MM.1S (cell line): ENCODE results near the gene AMZ2.

Source experiments
- DNase-seq: peaks from one replicate; pipeline ENCODE4 v3.0.0-alpha.2; 2015
- H2AFZ ChIP-seq: fragments of 300-600 bp; sonication (generic); 2 replicates; pipeline ENCODE4 v1.6.0; 2016; ENCODE audit warnings: antibody characterized with exemption, low read length
- H3F3A ChIP-seq: fragments of 300-600 bp; sonication (generic); 2 replicates; pipeline ENCODE4 v1.6.1; 2016; ENCODE audit warnings: mild to moderate bottlenecking, antibody characterized with exemption, low read length, moderate library complexity, mixed read lengths; ENCODE audit not compliant: insufficient read depth
- H3K27ac ChIP-seq: fragments of 300-600 bp; sonication (generic); 2 replicates; pipeline ENCODE4 v1.5.1; 2016; ENCODE audit warnings: mild to moderate bottlenecking, low read length
- H3K27me3 ChIP-seq: fragments of 300-600 bp; sonication (generic); replicated peaks from 2 replicates; pipeline ENCODE4 v1.6.0; 2016; ENCODE audit warnings: low read length; ENCODE audit not compliant: insufficient read depth
- H3K36me3 ChIP-seq: fragments of 300-600 bp; sonication (generic); replicated peaks from 2 replicates; pipeline ENCODE4 v1.6.1; 2016; ENCODE audit warnings: mild to moderate bottlenecking, low read length, mixed read lengths; ENCODE audit not compliant: insufficient read depth
- H3K4me1 ChIP-seq: fragments of 300-600 bp; sonication (generic); 2 replicates; pipeline ENCODE4 v1.6.1; 2016; ENCODE audit warnings: low read length, mixed read lengths
- H3K4me2 ChIP-seq: fragments of 300-600 bp; sonication (generic); 2 replicates; pipeline ENCODE4 v1.6.0; 2016; ENCODE audit warnings: low read depth, low read length
- H3K4me3 ChIP-seq: fragments of 300-600 bp; sonication (generic); 2 replicates; pipeline ENCODE4 v1.5.1; 2016; ENCODE audit warnings: low read length, mixed read lengths
- H3K79me2 ChIP-seq: fragments of 300-600 bp; sonication (generic); 2 replicates; pipeline ENCODE4 v1.6.1; 2016; ENCODE audit warnings: mixed run types, low read length, mixed read lengths
- H3K9ac ChIP-seq: fragments of 300-600 bp; sonication (generic); 2 replicates; pipeline ENCODE4 v1.6.1; 2016; ENCODE audit warnings: low read length, mixed read lengths
- H3K9me2 ChIP-seq: fragments of 300-600 bp; sonication (generic); replicated peaks from 2 replicates; pipeline ENCODE4 v1.6.1; 2016; ENCODE audit warnings: mild to moderate bottlenecking, low read length, mixed read lengths; ENCODE audit not compliant: insufficient read depth
- H3K9me3 ChIP-seq: fragments of 300-600 bp; sonication (generic); replicated peaks from 2 replicates; pipeline ENCODE4 v1.6.1; 2016; ENCODE audit warnings: mild to moderate bottlenecking, low read length, mixed read lengths; ENCODE audit not compliant: insufficient read depth
- H4K20me1 ChIP-seq: fragments of 300-600 bp; sonication (generic); 2 replicates; pipeline ENCODE4 v1.6.1; 2016; ENCODE audit warnings: mild to moderate bottlenecking, low read length, moderate library complexity, mixed read lengths; ENCODE audit not compliant: insufficient read depth
- EZH2 ChIP-seq: fragments of 300-600 bp; sonication (generic); optimal IDR thresholded peaks from 2 replicates; pipeline ENCODE3; 2017; ENCODE audit warnings: low read depth, mild to moderate bottlenecking, antibody characterized with exemption, low read length, mixed read lengths
- EZH2phosphoT487 ChIP-seq: fragments of 300-600 bp; sonication (generic); IDR thresholded peaks from 2 replicates; pipeline ENCODE4 v1.6.1; 2018; ENCODE audit warnings: antibody characterized with exemption, low read length
- TF ChIP-seq, protein P1 (sequence below): fragments of 300-600 bp; sonication (generic); IDR thresholded peaks from 2 replicates; pipeline ENCODE4 v1.5.1; 2016; ENCODE audit warnings: antibody characterized with exemption, low read length, mixed read lengths

AMZ2 gene

DNA sequence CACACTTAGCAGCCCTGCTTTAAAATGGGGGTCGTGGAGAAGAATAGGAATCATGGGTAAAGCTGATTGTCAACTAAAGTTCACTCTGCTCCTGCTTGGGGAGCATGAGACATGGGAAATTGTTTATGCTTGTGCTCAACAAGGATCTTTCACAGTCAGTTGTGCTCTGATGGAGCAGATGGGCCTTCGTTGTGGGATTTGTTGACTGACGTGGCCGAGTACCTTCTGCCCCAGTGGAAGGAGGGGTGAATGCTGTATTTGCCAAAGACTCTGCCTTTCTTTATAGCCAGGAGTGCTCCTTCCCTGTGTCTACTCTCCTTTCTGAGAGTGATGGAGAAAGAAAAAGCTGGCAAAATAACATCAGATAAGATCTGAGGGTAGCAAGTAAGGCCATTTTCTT, 54.8 kb downstream of the AMZ2 start:
- H3K27ac ChIP-seq, result no peak overlapping the region
- no peaks in the 10 kb centered on the region for H3K36me3 ChIP-seq
- H3K4me2 ChIP-seq, result no peak overlapping the region
- no peaks in the 10 kb centered on the region for H3K79me2 ChIP-seq
- no peaks in the 10 kb centered on the region for H4K20me1 ChIP-seq
- H3K9me3 ChIP-seq, result no peaks in the 10 kb centered on the region
- H3K4me3 ChIP-seq, result no peak overlapping the region
- no peak overlapping the region for H2AFZ ChIP-seq
- H3K4me1 ChIP-seq, result no peaks in the 10 kb centered on the region
- DNase-seq, result no peak
- no peaks in the 10 kb centered on the region for H3K9me2 ChIP-seq
- no peak overlapping the region for H3K9ac ChIP-seq
- TF ChIP-seq, protein P1, sequence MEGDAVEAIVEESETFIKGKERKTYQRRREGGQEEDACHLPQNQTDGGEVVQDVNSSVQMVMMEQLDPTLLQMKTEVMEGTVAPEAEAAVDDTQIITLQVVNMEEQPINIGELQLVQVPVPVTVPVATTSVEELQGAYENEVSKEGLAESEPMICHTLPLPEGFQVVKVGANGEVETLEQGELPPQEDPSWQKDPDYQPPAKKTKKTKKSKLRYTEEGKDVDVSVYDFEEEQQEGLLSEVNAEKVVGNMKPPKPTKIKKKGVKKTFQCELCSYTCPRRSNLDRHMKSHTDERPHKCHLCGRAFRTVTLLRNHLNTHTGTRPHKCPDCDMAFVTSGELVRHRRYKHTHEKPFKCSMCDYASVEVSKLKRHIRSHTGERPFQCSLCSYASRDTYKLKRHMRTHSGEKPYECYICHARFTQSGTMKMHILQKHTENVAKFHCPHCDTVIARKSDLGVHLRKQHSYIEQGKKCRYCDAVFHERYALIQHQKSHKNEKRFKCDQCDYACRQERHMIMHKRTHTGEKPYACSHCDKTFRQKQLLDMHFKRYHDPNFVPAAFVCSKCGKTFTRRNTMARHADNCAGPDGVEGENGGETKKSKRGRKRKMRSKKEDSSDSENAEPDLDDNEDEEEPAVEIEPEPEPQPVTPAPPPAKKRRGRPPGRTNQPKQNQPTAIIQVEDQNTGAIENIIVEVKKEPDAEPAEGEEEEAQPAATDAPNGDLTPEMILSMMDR, result no peak
- TF ChIP-seq EZH2 (no peak), EZH2phosphoT487 (no peak)
- no peaks in the 10 kb centered on the region for H3F3A ChIP-seq
- H3K27me3 ChIP-seq, result no peaks in the 10 kb centered on the region

DNA sequence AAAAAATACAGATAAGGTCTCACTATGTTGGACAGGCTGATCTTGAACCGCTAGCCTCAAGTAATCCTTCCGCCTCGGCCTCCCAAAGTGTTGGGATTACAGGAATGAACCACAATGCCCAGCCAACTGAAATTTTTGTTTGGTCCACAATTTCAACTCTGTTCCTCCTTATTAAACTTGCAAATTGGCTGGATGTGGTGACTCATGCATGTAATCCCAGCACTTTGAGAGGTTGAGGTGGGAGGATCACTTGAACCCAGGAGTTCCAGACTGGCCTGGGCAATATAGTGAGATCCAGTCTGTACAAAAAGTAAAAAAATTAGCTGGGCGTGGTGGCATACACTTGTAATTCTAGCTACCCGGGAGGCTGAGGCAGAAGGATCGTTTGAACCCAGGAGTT, 56.9 kb downstream of the AMZ2 start:
- Histone ChIP-seq H3K9me3 (no peaks in the 10 kb centered on the region), H3F3A (no peaks in the 10 kb centered on the region), H3K4me2 (no peak overlapping the region), H2AFZ (no peak overlapping the region), H3K4me1 (no peaks in the 10 kb centered on the region), H3K4me3 (no peak overlapping the region), H3K79me2 (no peaks in the 10 kb centered on the region), H3K27me3 (no peaks in the 10 kb centered on the region), H3K9ac (no peak overlapping the region), H3K36me3 (no peaks in the 10 kb centered on the region), H3K27ac (no peak overlapping the region), H3K9me2 (no peaks in the 10 kb centered on the region), H4K20me1 (no peaks in the 10 kb centered on the region)
- TF ChIP-seq, protein P1, result no peak
- TF ChIP-seq EZH2, result no peak
- no peak for TF ChIP-seq EZH2phosphoT487
- DNase-seq, result no peak

GRCh38 chr17:68305142-68305541, 57.3 kb downstream of the AMZ2 start:
- no peak for TF ChIP-seq EZH2
- no peaks in the 10 kb centered on the region for H3F3A ChIP-seq
- H3K4me3 ChIP-seq, result no peak overlapping the region
- no peak overlapping the region for H3K4me2 ChIP-seq
- no peak overlapping the region for H2AFZ ChIP-seq
- H3K27me3 ChIP-seq, result no peaks in the 10 kb centered on the region
- H3K36me3 ChIP-seq, result no peaks in the 10 kb centered on the region
- no peaks in the 10 kb centered on the region for H3K79me2 ChIP-seq
- no peaks in the 10 kb centered on the region for H3K9me2 ChIP-seq
- H4K20me1 ChIP-seq, result no peaks in the 10 kb centered on the region
- H3K9ac ChIP-seq, result no peak overlapping the region
- no peak overlapping the region for H3K27ac ChIP-seq
- DNase-seq, result no peak
- H3K9me3 ChIP-seq, result no peaks in the 10 kb centered on the region
- H3K4me1 ChIP-seq, result no peaks in the 10 kb centered on the region
